Stimulated activated CD8-positive, alpha-beta memory T cell treated with anti-CD3 and anti-CD28 coated beads, Interleukin-15, amount 100 ng/mL, for 48 hours (primary cell): ENCODE data around the gene SCFD2.
"Not testable (repeated sequence)": the region's sequence is repeated elsewhere in the genome, so short reads cannot be mapped to it uniquely, and the experiment has no call there.

Experiments used
- DNase-seq, 2 donors: peaks; one replicate each; pipeline ENCODE4 v3.0.0-alpha.2; 2020; ENCODE audit warnings: low read depth in 2 of 2

Gene SCFD2

GRCh38 chr4:53103481-53103880, 262.4 kb downstream of the SCFD2 start:
- DNase-seq, result no peak

DNA sequence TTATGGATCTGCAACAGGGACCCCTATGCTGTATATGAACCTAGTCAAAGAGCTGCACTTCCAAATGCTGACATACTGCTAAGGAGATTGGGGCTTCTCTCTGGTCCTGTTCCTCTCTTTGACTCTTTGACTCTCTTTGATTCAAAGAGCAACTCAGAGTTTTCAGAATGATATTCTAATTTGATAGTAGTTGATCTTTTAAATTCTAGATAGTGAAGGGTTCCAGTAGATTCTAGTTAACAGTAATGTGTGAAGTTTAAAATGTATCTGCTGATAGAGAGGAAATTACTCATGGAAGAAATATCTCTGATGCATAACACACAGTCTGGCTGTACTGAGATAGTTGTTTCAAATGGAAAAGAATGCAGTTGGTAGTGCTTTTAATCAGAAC, 264.7 kb downstream of the SCFD2 start:
- no peak for DNase-seq

DNA sequence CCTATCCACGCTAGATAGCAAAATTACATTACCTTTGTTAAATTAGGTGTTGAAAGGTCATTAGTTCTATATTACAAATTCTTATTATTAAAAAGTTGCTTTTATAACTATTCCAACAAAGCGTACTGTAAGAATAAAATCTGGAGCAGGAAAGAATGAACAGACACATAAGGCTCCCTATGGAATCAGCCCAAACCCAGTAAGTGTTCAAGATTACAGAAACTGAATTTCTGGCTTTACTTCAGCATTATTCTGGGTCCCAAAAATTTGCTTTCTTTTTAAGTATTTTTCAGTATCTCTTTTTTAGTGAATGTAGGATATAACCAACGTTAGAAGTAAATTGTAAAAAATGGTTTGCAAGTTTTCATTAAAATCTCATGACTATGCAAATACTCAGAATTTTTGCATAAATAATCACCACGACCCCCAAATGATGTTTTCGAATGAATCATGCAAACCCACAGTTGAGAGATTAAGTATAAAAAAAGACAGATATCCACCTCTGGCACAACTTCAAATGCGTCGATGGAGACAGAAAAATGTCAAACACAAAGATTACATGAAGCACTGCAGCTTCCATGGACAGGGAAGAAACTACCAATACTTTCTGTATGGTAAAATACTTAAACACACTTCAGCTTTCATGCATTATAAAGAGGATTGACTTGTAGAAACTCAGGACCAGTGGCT, 265.2 kb downstream of the SCFD2 start:
- no peak for DNase-seq

GRCh38 chr4:53098681-53099121, 267.2 kb downstream of the SCFD2 start:
- DNase-seq, result no peak

GRCh38 chr4:53094040-53094439, 271.8 kb downstream of the SCFD2 start:
- DNase-seq, result no peak

GRCh38 chr4:53089936-53090729, 275.7 kb downstream of the SCFD2 start:
- DNase-seq, result no peak

DNA sequence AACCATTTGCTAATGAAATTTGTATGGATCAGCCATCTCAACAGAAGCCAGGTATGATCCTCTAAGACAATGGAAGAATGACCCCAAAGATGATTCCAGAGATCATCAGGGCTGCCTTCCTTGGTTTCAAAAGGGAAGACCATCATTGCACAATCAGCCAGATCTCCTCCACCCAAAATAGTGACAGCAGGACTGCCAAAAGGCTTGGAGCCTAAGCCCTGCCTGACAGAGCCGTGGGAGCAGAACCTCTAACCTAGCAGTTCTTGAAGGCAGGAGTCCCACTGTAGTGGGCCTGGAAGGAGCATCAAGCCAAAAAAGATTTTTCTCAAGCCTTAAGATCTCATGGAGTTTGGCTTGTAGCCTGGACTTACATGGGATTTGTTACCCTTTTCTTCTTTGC, 277.7 kb downstream of the SCFD2 start:
- no peak for DNase-seq

GRCh38 chr4:53076374-53076958, 289.4 kb downstream of the SCFD2 start:
- no peak for DNase-seq

GRCh38 chr4:53075162-53075785, 290.6 kb downstream of the SCFD2 start:
- DNase-seq, result no peak

- DNase-seq, result no peak
Observed at GRCh38 chr4:53068755-53069330, 297.0 kb downstream of the SCFD2 start.

GRCh38 chr4:53067125-53067802, 298.6 kb downstream of the SCFD2 start:
- peak in 1 of 2 donors; percentile 0 for DNase-seq

DNA sequence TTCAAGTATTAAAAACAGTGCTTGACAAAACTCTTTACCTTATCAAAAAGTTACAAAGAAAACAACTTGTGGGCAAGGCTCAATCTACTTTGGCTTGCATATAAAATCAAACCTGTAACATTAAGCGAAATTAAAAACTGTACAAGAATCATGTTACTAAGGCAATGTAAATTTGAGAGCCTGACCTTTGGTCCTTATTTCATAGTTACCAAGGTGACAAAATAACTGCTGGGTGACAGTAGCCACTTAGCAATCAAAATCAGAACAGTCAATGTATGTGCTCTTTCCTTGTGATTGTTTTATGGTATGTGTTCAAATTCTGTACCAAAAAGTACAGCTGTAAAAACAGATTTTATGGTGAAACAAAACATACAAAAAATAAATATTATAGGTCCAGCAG, 299.7 kb downstream of the SCFD2 start:
- no peak for DNase-seq

GRCh38 chr4:53064609-53065008, 301.3 kb downstream of the SCFD2 start:
- no peak for DNase-seq

GRCh38 chr4:53061091-53061850, 304.6 kb downstream of the SCFD2 start:
- DNase-seq, result no peak

GRCh38 chr4:53060278-53060677, 305.6 kb downstream of the SCFD2 start:
- no peak for DNase-seq

GRCh38 chr4:53059871-53060270, 306.0 kb downstream of the SCFD2 start:
- no peak for DNase-seq

DNA sequence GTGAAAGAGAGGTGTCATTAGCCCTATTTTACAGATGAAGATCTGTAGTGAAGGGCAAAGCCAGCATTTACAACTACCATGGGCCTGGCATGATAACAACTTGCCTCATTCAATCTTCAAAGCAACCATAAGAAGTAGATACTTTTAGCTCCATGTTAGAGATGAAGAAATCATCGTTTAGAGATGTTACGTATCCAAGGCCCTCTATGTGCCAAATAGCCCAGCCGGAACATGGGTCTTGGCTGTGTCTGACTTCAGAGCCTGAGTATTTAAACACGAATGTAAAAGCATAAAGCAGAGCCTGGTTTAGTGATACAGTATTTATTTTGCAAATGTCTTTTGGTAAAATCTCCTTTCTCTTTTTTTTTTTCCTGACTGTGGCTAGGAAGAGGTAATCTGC, 306.6 kb downstream of the SCFD2 start:
- no peak for DNase-seq

GRCh38 chr4:53057679-53058078, 308.2 kb downstream of the SCFD2 start:
- no peak for DNase-seq

DNA sequence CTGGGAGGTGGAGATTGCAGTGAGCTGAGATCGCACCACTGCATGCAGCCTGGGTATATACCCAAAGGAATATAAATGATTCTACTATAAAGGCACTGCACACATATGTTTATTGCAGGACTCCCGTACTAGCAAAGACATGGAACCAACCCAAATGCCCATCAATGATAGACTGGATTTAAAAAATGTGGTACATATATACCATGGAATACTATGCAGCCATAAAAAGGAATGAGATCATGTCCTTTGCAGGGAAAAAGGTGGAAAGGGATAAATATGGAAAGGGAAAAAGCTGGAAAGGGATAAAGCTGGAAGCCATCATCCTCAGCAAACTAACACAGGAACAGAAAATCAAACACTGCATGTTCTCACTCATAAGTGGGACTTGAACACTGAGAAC, 308.8 kb downstream of the SCFD2 start:
- DNase-seq, result not testable (repeated sequence)

GRCh38 chr4:53055716-53056403, 310.0 kb downstream of the SCFD2 start:
- DNase-seq, result no peak
